HG02840 (cell line): ENCODE measurements around the gene PLA2G4D.

Experiments
- ATAC-seq: cut with Tn5 transposase; IDR thresholded peaks from one replicate; pipeline ENCODE4 v1.9.1; 2021; ENCODE audit warnings: mild to moderate bottlenecking, moderate library complexity, moderate number of reproducible peaks; ENCODE audit not compliant: unreplicated experiment, low FRiP score

Gene PLA2G4D

GRCh38 chr15:42079401-42079908 is 14.9 kb downstream of the PLA2G4D start:
- no peak for ATAC-seq

- no peak for ATAC-seq
Measured at GRCh38 chr15:42078903-42079302, 15.5 kb downstream of the PLA2G4D start.

GRCh38 chr15:42077689-42078088 is 16.7 kb downstream of the PLA2G4D start:
- ATAC-seq: no peak

GRCh38 chr15:42073418-42073817 is 20.9 kb downstream of the PLA2G4D start:
- no peak for ATAC-seq

- no peak for ATAC-seq
Measured at GRCh38 chr15:42072141-42072685, 22.1 kb downstream of the PLA2G4D start.

GRCh38 chr15:42071717-42072116 is 22.6 kb downstream of the PLA2G4D start:
- ATAC-seq: no peak

- no peak for ATAC-seq
Measured at GRCh38 chr15:42070976-42071350, 23.4 kb downstream of the PLA2G4D start.

- no peak for ATAC-seq
Measured at GRCh38 chr15:42070279-42070975, 23.9 kb downstream of the PLA2G4D start.

GRCh38 chr15:42069496-42070278 is 24.7 kb downstream of the PLA2G4D start:
- ATAC-seq: no peak

- ATAC-seq: no peak
Measured at GRCh38 chr15:42069025-42069424, 25.3 kb downstream of the PLA2G4D start.

GRCh38 chr15:42068601-42069000 is 25.8 kb downstream of the PLA2G4D start:
- ATAC-seq: no peak

- ATAC-seq: no peak
Measured at GRCh38 chr15:42066764-42067415, 27.5 kb downstream of the PLA2G4D start.

GRCh38 chr15:42065468-42065867 is 28.9 kb downstream of the PLA2G4D start:
- no peak for ATAC-seq

GRCh38 chr15:42065033-42065432 is 29.3 kb downstream of the PLA2G4D start:
- no peak for ATAC-seq

GRCh38 chr15:42064271-42064670 is 30.1 kb downstream of the PLA2G4D start:
- ATAC-seq: no peak

GRCh38 chr15:42063122-42063848 is 31.1 kb downstream of the PLA2G4D start:
- no peak for ATAC-seq

- ATAC-seq: no peak
Measured at GRCh38 chr15:42062284-42062806, 32.0 kb downstream of the PLA2G4D start.

GRCh38 chr15:42060797-42061196 is 33.6 kb downstream of the PLA2G4D start:
- ATAC-seq: no peak

- ATAC-seq: no peak
Measured at GRCh38 chr15:42060477-42060763, 33.9 kb downstream of the PLA2G4D start.
